Endodermal cell (in vitro differentiated cells): ENCODE measurements around the gene CHD9. TPM values are rescaled to one million over a fixed set of nuclear protein-coding genes. Genes with fewer than 3 reads are reported as not detected.

Experiments used
- DNase-seq: peaks from one replicate; pipeline ENCODE4 v3.0.0-alpha.2; 2017
- H3K27ac ChIP-seq: 2 replicates; pipeline ENCODE4 v1.5.1; 2013; ENCODE audit warnings: mild to moderate bottlenecking, low read depth, low read length, moderate library complexity
- H3K27me3 ChIP-seq: 2 replicates; pipeline ENCODE4 v1.6.1; 2013; ENCODE audit warnings: mild to moderate bottlenecking, low read length, moderate library complexity; ENCODE audit not compliant: insufficient read depth, control insufficient read depth, poor library complexity, severe bottlenecking
- H3K36me3 ChIP-seq: 2 replicates; pipeline ENCODE4 v1.7.0; 2013; ENCODE audit warnings: mild to moderate bottlenecking, low read length, moderate library complexity; ENCODE audit not compliant: control insufficient read depth, insufficient read depth
- H3K4me1 ChIP-seq: one replicate; pipeline ENCODE4 v1.7.0; 2013; ENCODE audit warnings: low read length; ENCODE audit not compliant: control insufficient read depth, insufficient read depth
- H3K4me3 ChIP-seq: 2 replicates; pipeline ENCODE4 v1.5.1; 2013; ENCODE audit warnings: mild to moderate bottlenecking, low read length, moderate library complexity
- H3K9ac ChIP-seq: 2 replicates; pipeline ENCODE4 v1.6.1; 2013; ENCODE audit warnings: mild to moderate bottlenecking, low read length, moderate library complexity; ENCODE audit not compliant: poor library complexity, severe bottlenecking; ENCODE audit errors: extremely low read depth
- H3K9me3 ChIP-seq: 2 replicates; pipeline ENCODE4 v1.6.1; 2013; ENCODE audit warnings: mild to moderate bottlenecking, low read length, moderate library complexity; ENCODE audit not compliant: control insufficient read depth
- H3K27ac Mint-ChIP-seq: 2 replicates; pipeline ENCODE4 v1.8.0; 2020; ENCODE audit warnings: mixed read lengths
- H3K27me3 Mint-ChIP-seq: 2 replicates; pipeline ENCODE4 v1.8.0; 2021; ENCODE audit warnings: mild to moderate bottlenecking, mixed read lengths; ENCODE audit not compliant: insufficient read depth
- H3K36me3 Mint-ChIP-seq: 2 replicates; pipeline ENCODE4 v1.8.0; 2020; ENCODE audit warnings: low read depth, mixed read lengths
- H3K4me1 Mint-ChIP-seq: 2 replicates; pipeline ENCODE4 v1.8.0; 2020; ENCODE audit warnings: mixed read lengths
- H3K4me3 Mint-ChIP-seq: 2 replicates; pipeline ENCODE4 v1.8.0; 2020; ENCODE audit warnings: mild to moderate bottlenecking, moderate library complexity, mixed read lengths
- H3K9me3 Mint-ChIP-seq: 2 replicates; pipeline ENCODE4 v1.8.0; 2020; ENCODE audit warnings: mild to moderate bottlenecking, mixed read lengths
- WGBS, 2 experiments: methylation state at CpG; one replicate each; pipeline versions ENCODE4 v1.1.5 to v1.1.7; 2013; ENCODE audit warnings: missing lambda C conversion rate in 2 of 2, mixed read lengths in 1 of 2; ENCODE audit not compliant: insufficient coverage in 1 of 2, insufficient read length in 1 of 2; 5-methylcytosine and 5-hydroxymethylcytosine counted together
- total RNA-seq, 2 donors: library from RNA; stranded (reverse); fragmentation: NEBNext Ultra II Directional in 1 of 2; extraction: Animal tissue kit (Norgen Biotek cat#: 25700) in 1 of 2; gene quantifications; 2 replicates in 1 of 2; 3 replicates in 1 of 2; pipeline ENCODE4 v1.2.1, GENCODE V29; 2021
- TF ChIP-seq, protein P1 (sequence below): fragments of 200-600 bp; sonication (generic); conservative IDR thresholded peaks from 2 replicates; pipeline ENCODE4 v1.5.0; 2021; ENCODE audit warnings: antibody characterized with exemption, mild to moderate bottlenecking

Gene CHD9
- total RNA-seq, 2 donors from 2014 or later, result 36.8 to 40.5 TPM

DNA sequence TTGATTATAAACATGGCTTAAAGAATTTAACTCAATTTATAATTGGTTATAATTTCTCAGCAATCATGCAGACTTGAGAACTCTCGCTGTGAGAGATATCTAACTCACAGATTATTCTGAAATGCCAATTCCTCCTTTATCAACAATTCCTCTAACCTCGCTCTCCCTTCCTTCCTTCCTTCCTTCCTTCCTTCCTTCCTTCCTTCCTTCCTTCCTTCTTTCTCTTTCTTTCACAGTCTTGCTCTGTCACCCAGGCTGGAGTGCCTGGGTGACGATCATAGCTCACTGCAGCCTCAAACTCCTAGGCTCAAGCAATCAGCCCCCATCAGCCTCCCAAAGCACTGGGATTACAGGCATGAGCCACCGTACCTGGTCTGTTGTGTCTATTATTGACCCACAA lies 42.4 kb downstream of the CHD9 start:
- Mint-ChIP-seq H3K27ac (no peak overlapping the region), H3K36me3 (peaks cover 11% of the 10 kb centered on the region), H3K27me3 (no peaks in the 10 kb centered on the region), H3K4me3 (no peak overlapping the region), H3K4me1 (peaks cover 30% of the 10 kb centered on the region), H3K9me3 (peaks cover 3% of the 10 kb centered on the region)
- Histone ChIP-seq H3K9me3 (no peaks in the 10 kb centered on the region), H3K9ac (no peak overlapping the region), H3K36me3 (peaks cover 6% of the 10 kb centered on the region), H3K4me1 (peaks cover 13% of the 10 kb centered on the region), H3K27ac (no peak overlapping the region), H3K27me3 (no peaks in the 10 kb centered on the region), H3K4me3 (no peak overlapping the region)
- WGBS, 2 experiments, result 71 to 75% methylated on average over 4 of the region's 4 CpGs
- TF ChIP-seq, protein P1, sequence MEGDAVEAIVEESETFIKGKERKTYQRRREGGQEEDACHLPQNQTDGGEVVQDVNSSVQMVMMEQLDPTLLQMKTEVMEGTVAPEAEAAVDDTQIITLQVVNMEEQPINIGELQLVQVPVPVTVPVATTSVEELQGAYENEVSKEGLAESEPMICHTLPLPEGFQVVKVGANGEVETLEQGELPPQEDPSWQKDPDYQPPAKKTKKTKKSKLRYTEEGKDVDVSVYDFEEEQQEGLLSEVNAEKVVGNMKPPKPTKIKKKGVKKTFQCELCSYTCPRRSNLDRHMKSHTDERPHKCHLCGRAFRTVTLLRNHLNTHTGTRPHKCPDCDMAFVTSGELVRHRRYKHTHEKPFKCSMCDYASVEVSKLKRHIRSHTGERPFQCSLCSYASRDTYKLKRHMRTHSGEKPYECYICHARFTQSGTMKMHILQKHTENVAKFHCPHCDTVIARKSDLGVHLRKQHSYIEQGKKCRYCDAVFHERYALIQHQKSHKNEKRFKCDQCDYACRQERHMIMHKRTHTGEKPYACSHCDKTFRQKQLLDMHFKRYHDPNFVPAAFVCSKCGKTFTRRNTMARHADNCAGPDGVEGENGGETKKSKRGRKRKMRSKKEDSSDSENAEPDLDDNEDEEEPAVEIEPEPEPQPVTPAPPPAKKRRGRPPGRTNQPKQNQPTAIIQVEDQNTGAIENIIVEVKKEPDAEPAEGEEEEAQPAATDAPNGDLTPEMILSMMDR, result no peak
- no peak for DNase-seq

DNA sequence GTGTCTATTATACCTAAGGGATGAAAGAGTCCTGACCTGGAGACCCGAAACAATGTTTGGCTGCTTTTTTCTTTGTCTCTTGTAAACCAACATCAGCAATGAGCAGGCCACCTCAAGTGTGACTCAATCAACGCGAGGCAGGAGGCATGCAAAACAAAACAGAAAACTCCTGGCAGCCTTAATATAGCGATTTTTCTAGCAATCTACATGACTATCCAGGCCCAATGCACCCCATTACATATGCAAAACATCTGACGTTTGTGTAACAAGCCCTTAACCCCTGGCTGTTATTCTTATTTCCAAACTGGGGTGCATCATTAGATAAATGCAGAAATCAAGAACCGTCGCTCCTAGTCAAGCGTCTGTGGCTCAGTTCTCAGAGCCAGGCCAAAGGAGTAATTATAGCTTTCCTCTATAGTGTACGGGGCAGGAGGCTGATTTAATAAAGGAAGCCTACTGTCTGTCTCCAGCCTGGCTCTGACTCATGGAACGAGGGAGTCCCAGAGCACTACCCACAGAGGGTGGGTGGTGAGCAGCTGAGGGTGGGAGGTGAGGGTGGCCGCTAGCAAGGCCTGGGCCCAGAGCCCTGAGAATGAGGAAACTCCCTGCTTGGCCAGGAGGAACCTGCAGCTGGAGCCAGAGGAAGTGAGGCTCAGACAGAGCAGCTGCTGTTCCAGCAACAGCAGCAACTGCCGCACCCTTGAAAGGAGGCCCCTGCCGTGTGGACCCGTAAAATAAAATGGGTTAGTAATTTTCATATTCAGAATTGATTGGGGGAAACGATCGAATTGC lies 43.9 kb downstream of the CHD9 start:
- TF ChIP-seq, protein P1, result no peak
- Mint-ChIP-seq H3K27me3 (no peaks in the 10 kb centered on the region), H3K36me3 (peaks cover 9% of the 10 kb centered on the region), H3K4me1 (peaks cover 27% of the 10 kb centered on the region), H3K9me3 (peaks cover 3% of the 10 kb centered on the region), H3K27ac (peak overlapping the region; percentile 82), H3K4me3 (peak overlapping the region; percentile 44)
- Histone ChIP-seq H3K27me3 (no peaks in the 10 kb centered on the region), H3K4me3 (peak overlapping the region; percentile 71), H3K4me1 (peaks cover 12% of the 10 kb centered on the region), H3K9me3 (no peaks in the 10 kb centered on the region), H3K9ac (no peak overlapping the region), H3K36me3 (no peaks in the 10 kb centered on the region), H3K27ac (peak overlapping the region; percentile 76)
- WGBS, 2 experiments, result 47 to 48% methylated on average over 7 to 16 of the region's 16 CpGs
- peak; percentile 81 for DNase-seq

DNA sequence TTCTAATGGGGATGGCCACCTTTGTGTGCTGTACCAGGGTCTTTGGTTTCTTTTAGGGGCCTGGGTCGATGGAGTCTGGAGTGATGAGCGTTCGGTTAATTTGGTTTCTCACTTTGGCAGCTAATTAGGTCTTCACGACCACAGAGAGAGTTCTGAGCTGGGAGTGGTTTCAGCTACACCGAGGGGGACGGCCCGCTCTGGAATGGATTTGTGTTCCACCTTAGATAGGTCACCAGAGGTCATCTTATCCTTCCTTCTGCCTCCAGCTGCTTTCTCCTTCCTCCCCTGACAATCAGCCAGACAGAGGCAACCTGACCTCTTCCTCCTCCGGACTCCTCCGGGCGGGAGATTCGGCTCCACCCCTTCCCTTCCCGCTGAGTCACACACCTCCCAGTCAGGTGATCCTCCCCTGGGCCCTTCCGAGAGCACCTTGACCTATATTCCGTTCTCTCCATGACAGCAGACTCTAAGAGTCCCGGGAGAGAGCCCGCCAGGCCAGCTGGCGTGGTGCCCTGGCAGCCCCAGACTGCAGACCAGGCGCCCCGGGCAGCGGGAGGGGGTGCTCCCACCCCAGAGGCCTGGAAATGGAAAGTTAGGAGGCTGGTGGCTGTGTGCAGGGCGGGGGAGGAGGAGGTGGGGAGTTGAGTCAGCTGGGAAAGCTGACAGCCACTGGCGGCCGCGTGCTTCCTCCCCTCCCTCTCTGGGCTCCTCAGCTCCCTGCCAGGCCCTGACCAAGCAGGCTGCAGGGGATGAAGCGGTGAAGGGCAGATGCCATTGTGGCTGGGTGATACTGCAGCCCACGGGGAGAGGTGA lies 44.7 kb downstream of the CHD9 start:
- no peaks in the 10 kb centered on the region for H3K36me3 ChIP-seq
- peak; percentile 97 for DNase-seq
- H3K9ac ChIP-seq, result peak overlapping the region; percentile 37
- no peaks in the 10 kb centered on the region for H3K27me3 ChIP-seq
- Mint-ChIP-seq H3K9me3 (peaks cover 3% of the 10 kb centered on the region), H3K36me3 (peaks cover 9% of the 10 kb centered on the region), H3K4me3 (peak overlapping the region; percentile 44), H3K4me1 (peaks cover 20% of the 10 kb centered on the region), H3K27ac (peak overlapping the region; percentile 82), H3K27me3 (no peaks in the 10 kb centered on the region)
- H3K27ac ChIP-seq, result peak overlapping the region; percentile 76
- peak overlapping the region; percentile 71 for H3K4me3 ChIP-seq
- TF ChIP-seq, protein P1, result no peak
- no peaks in the 10 kb centered on the region for H3K9me3 ChIP-seq
- H3K4me1 ChIP-seq, result peaks cover 9% of the 10 kb centered on the region
- WGBS, 2 experiments, result 8 to 15% methylated on average over 13 to 25 of the region's 26 CpGs
